Erythroblast (primary cell): ENCODE data around the gene PLA2G4C.

ENCODE experiments used
- GATA1 ChIP-seq: IDR thresholded peaks from 2 replicates; pipeline ENCODE4 v1.6.1; 2011; ENCODE audit warnings: low read depth, mild to moderate bottlenecking, control low read depth, low read length, moderate library complexity
- POLR2A ChIP-seq: IDR thresholded peaks from 2 replicates; pipeline ENCODE4 v1.6.1; 2011; ENCODE audit warnings: mild to moderate bottlenecking, low read length

GRCh38 chr19:48069435-48069834 lies 41.2 kb downstream of the PLA2G4C start:
- TF ChIP-seq POLR2A (no peak), GATA1 (no peak)
